Muscle of back (tissue), 11 donors: Measurements from ENCODE around the gene IGFBP5. TPM values are rescaled to one million over a fixed set of nuclear protein-coding genes. Genes with fewer than 3 reads are reported as not detected.
A peak's percentile ranks its signal among the peaks of the same experiment; 100 is the strongest.

Experiments
- DNase-seq, 3 donors: peaks; one replicate each; pipeline versions ENCODE4 v3.0.0 to v3.0.0-alpha.2; 2013
- polyA plus RNA-seq, 10 donors: library from polyadenylated mRNA; unstranded; fragments of 120-200 nt; gene quantifications; one replicate each; pipeline ENCODE4 v1.2.1, GENCODE V29; 2013; ENCODE audit not compliant: insufficient read length in 10 of 10

The IGFBP5 gene
- polyA plus RNA-seq, 10 donors = 360 to 578 (median 472) TPM

GRCh38 chr2:216716109-216716508 is 20.8 kb upstream of the IGFBP5 start:
- DNase-seq = no peak

- peak in 1 of 3 donors; percentile 62 for DNase-seq
Observed at GRCh38 chr2:216715402-216715974, 20.1 kb upstream of the IGFBP5 start.

DNA sequence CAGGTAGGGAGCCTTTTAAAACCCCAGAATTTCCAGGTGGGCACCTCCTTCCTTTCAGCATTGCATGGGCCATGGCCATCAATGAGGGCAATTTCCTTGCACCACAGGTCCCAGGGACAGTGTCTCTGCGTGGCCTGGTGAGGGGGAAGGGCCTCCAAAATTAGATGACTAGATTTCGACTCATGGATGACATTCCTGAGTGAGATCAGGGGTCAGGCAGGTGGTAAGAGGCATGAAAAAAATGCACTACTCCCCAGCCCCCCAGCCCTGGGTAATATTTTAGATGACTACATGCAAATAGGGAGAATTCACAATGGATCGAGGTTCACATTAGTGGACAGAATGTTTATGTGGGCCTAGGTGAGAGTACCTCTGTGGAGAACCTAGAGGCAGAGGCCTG is 19.0 kb upstream of the IGFBP5 start:
- no peak for DNase-seq

DNA sequence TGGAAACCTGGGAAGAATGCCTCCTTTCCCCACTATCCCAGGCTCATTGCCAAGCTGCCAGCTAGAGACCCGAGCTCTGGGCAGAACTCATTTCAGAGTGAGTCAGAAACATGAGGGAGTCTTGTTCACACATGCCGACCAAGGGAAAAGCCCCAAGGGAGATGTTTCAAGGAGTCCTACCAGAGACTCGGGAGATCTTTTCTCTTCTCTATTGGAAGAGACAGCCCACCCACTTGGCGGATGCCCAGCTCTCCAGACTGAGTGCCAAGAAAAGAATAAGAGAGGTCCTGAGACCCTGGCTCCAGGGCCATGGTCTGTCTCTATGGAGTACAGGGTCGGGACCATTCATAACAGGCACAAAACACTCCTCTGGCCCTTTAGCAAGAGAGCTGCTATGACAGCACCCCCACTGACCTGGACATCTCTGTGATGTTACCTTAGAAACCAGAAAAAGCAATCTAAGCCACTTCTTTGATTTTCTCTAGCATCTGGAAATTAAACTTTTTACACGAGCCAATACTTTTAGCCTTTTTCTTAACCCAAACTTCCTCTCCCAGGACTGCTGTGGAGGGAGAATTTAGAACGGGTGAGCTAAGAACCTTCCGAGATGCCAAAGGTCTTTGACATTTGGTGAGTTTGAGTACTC is 18.5 kb upstream of the IGFBP5 start:
- peak; percentile 74 to 93 (median 85) for DNase-seq

DNA sequence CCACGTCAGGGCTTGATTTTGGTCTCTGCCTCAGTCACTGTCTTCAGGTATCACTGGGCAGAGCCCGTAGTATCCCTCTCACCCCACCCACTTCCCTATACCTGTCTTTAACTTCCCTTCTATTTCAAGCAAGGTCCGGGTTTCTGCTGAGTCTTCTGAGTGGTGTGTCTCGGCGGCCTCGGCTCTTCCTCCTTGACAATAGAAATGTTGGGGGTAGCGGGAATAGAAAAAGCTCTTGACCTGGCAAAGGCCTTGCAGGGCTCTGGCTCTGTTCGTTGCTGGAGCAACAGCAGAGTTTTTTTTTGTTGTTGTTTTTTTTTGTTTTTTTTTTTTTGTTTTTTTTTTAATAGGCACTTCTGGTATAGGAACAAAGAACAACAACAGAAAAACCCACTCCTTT is 16.0 kb upstream of the IGFBP5 start:
- no peak for DNase-seq

DNA sequence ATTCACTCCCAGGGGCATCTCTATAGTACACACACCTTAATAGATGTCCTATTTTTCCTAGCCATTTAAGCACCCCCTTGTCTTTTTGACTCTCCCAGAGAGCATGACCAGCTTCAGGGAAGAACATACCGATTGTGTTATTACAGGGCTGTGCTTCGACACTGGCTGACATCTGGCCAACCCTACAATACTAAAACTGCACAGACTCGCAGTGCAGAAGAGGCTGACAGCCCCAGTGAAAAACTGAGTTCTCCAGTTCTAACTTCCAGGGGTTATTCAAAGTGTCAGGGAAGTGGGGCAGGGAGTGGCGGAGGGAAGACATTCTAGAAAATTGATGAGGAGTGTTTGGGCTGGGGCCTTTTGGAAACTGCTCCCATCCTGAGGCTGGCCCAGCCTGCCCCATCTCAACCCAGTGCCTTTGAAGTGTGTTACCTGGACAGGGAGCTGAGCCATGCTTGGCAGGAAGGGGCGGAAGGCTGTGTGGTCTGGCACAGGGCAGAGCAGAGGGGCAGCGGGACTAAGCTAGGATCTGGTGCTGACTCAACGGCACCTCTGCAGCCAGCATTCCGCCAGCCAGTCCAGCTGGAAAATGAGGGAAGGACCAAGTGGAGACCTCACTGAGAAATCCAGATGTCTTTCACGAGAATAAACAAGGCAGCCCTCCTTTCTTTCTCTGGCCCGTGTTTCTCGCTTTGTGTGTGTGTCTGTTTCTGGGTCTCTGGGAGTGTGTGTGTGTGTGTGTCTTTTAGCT is 15.4 kb upstream of the IGFBP5 start:
- peak; percentile 74 to 94 (median 85) for DNase-seq

DNA sequence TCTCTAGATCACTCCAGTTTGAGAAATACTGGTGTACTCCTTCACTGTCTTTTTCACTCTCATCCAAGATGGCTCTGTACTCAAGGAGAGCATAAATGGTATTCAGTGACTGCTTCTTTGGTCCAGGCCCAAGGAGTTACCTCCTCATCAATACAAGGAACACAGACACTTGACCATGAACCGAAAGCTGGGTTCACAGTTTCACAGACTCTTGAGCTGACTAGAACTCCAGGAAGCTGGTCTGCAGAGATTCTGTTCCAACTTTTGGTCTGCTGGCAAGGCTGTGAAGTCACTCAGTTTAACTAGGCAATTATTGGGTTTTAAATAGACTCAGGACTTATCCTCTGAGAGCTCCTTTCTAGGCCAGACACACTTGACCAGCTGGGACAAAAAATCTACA is 7.4 kb upstream of the IGFBP5 start:
- DNase-seq = no peak

- no peak for DNase-seq
Observed at GRCh38 chr2:216701544-216701943, 6.2 kb upstream of the IGFBP5 start.

DNA sequence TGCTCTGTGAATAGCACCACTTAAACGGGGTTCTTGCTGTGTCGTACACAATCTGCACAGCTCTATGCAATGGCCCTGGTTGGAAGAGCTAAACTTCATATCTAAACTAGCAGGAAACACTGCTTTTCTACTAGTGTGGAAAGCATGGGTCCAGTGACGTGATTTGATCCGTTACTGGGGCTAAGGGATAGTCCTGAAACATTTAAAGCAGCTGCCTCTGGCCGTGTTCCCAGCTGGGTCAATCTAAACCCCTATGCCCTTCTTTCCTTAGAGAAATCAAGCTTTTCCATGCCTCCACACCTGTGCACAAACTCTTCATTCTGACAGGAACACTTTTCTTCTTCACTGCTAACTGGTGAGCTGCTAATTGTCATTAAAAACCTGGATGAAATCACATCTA is 5.4 kb upstream of the IGFBP5 start:
- peak in 1 of 3 donors; percentile 78 for DNase-seq

DNA sequence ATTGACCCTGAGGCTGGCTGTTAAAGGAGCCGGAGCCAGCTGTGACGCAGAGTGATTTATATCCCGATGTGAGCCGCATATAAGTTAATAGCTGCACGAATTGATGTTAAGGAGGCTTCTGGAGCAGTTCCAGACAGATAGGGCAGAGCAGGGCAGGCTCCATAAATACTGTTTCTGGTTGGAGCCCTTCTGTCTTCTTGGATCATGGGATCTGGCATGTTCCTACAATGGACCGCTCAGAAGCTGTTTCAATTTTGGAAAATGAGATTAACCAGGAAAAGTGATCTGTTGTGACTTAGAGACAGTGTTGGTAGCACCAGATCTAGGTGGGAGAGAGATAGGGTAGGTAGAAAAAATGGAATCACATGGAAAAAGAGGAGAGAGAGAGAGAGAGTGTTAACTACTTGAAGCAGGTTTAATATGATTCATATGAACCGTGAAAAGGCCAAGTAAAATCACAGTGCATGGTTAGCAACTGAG is 4.8 kb upstream of the IGFBP5 start:
- DNase-seq = peak; percentile 65 to 80 (median 79)

GRCh38 chr2:216698895-216699294 is 3.5 kb upstream of the IGFBP5 start:
- DNase-seq = peak; percentile 71 to 87 (median 75)

- no peak for DNase-seq
Observed at GRCh38 chr2:216698293-216698692, 2.9 kb upstream of the IGFBP5 start.

DNA sequence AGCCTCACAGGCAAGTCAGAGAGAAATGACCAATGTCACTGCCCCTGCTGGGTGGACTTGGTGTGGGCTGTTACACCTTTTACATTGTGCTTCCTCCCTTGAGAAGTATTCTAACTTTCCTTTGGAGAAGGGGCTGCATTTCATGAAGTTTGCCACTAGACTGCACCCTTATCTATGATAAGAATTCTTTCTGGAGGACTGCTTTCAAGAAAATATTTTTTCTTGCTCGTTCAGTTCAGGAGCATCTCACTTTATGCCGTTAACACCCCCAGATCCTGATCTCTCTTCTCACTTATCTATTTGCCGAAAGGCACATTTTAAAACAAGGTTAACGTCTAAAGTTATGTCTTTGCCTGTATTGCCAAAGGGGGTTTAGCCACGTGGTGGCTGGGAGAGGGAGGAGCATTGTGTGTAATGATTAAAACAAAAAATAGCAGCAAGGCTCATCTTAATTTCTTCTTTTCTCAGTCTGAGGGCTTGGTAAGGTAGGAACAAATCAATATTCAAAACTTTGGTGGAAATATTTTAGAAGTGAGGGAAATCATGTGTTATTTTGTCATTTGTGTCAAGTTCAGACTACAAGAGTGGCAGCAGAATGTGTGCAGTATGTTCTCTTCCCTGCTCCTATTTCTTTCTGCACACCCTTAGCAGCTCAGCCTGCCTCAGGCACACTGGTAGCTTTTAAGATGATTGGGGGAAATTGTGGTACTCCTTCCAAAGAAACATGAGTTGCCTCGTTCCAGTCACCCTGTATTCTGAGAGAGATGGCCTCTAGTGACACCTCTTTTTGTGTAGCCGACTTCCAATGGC is 1.6 kb upstream of the IGFBP5 start:
- peak in 1 of 3 donors; percentile 81 for DNase-seq

GRCh38 chr2:216696321-216696720 is 972 bp upstream of the IGFBP5 start:
- DNase-seq = no peak

GRCh38 chr2:216694826-216695217 is 527 bp downstream of the IGFBP5 start:
- peak in 1 of 3 donors; percentile 40 for DNase-seq

DNA sequence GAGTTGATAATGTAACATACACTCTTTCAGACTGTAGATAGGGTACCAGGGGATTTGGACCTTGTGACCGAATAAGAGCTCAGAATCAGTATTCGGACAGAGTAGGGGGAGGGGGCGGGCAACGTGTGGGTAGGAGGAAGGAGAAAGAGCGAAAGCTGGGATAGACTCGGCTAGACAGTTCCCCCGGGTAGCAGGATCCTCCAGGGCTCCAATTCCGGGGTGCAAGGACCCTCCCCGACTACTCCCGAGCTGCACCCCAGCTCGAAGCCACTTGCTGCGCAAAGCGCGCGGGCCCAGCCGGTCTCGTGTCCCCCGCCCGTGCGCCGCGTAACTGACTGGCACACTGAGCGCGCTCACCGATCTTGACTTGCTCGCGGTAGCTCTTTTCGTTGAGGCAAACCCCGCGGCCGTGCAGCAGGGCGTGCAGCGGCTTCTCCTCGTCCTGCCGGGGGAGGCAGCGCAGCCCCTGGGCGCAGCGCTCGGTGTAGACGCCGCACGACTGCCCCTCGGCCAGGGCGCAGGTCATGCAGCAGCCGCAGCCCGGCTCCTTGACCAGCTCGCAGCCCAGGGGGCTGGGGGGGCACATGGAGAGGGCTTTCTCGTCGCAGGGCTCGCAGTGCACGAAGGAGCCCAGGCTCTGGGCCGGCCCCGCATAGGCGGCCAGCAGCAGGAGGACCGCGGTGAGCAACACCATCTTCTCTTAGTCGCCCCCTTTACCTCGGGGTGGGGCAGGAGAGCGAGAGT is 1.1 kb downstream of the IGFBP5 start:
- peak; percentile 51 to 87 (median 70) for DNase-seq

DNA sequence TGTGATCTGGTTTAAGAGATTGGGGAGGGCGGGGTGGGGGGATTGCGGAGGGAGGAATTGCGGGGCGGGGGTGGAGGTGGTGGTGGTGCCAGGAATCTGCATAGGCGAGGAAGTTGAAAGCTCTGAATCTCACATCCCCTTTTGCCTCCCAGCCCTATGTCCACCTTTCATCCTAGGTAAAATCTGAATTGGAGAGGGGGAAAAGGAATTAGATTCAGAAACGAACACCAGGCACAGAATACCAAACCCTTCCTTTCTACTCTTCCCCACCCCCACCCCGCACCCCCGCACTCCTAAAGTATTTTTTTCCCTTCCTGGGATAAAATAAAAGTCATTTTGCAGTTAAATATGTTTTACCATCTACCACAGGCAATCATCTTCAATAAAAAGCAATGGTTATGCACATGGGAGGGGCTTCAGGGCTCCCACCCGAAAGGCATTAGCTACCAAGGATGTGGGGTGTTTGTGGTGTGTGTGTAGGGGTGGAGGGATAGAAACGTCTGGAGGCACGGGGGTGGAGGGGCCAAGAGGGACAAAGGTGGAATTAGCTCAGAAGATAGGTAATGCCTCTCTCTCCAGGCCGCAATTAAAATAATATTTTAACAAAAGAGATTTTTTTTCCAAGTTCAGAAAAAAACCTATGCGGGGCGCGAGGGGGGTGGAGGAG is 1.8 kb downstream of the IGFBP5 start:
- DNase-seq = no peak

DNA sequence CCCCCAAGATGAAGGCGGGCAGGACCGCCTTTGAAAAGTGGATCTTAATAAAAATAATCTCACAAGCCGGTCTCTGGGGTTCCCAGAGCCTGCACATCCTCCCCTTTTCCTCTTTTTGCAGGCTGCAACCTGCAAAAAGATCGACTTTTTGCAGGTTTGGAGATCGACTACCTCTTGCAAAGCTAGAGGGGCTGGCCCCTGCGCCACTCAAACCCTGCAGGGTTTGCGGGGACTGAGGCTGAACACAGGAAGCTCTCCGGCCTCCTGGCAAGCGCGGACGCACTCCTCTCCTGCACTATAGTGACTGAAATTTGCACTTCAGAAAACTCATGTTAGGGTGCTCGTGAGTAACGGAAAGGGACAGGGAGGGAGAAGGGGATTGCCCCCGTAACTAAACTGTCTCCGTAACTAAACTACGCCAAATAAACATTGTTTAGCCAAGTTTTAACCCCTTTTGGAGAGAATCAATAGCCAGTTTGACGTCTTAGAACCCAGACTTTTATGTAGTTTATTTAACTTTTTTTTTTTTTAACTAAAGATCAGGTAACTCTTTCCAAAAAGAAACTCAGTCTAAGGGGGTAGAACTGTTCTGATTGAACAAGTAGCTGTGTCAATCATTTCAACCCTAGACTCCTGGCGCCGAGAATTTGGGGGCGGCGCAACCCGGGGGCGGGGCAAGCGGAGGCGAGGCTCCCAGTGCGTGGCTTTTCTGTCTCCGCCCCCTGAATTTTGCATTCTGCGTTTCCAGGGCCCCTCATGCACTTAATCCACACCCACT is 2.5 kb downstream of the IGFBP5 start:
- peak; percentile 92 to 97 (median 94) for DNase-seq

DNA sequence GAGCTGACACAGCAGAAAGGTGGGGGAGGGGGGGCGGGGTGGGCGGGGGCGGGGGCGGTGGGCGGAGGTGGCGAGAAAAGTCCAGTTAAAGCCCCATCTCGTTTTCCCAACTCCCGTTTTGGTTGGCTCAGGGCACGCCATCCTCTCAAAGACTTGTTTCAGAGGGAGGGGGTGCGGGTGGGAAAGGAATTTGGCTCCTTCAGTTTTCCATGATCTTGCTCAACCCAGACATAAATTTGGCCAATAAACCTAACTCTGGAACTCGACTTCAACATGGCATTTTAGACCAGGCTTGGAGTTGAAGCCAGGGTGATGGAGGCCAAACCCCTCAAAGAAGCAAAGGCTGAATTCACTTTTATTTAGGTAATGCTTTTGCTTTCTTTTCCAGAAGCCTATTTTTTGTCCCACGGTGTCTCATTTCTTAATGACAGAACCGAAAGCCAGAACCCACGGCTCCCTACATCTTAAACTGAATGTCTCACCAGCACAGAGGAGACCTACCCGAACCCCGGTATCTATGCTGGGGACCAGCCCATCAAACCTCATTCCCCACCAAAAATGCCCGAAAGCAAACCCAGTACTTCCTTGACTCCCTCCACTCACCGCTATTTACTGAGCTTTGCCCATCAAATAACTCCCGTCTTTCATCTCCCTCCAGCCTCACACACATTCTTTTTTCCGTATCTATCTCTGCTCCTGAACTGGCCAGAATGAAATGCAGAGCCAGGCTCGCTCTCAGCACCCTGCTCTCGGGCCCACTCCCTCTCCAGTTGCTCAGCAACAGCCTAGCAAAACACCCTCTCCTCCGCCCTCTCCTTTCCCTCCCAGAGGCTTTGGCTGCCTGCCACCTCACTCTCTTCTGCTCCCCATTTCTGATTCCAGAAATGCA is 4.3 kb downstream of the IGFBP5 start:
- DNase-seq = peak; percentile 89 to 95 (median 92)
